NCI-H1436 treated with DMSO at 0.1 percent for 48 hours (cell line): ENCODE data around the gene DNAJC15.
A peak's percentile ranks its signal among the peaks of the same experiment; 100 is the strongest.

ENCODE experiments used
- DNase-seq: peaks from one replicate; lab custom pipeline; 2025; lab: John Stamatoyannopoulos, UW

The DNAJC15 gene

GRCh38 chr13:43127827-43128226 lies 104.4 kb downstream of the DNAJC15 start:
- no peak for DNase-seq

- DNase-seq, result no peak
Observed at GRCh38 chr13:43128504-43128961, 105.1 kb downstream of the DNAJC15 start.

- no peak for DNase-seq
Observed at GRCh38 chr13:43129066-43129465, 105.7 kb downstream of the DNAJC15 start.

- no peak for DNase-seq
Observed at GRCh38 chr13:43129511-43130110, 106.2 kb downstream of the DNAJC15 start.

GRCh38 chr13:43132257-43132656 lies 108.9 kb downstream of the DNAJC15 start:
- DNase-seq, result peak; percentile 8

- DNase-seq, result peak; percentile 65
Observed at GRCh38 chr13:43132911-43133310, 109.5 kb downstream of the DNAJC15 start.

GRCh38 chr13:43133792-43134191 lies 110.4 kb downstream of the DNAJC15 start:
- DNase-seq, result no peak

- DNase-seq, result no peak
Observed at GRCh38 chr13:43134868-43135267, 111.5 kb downstream of the DNAJC15 start.

- DNase-seq, result no peak
Observed at GRCh38 chr13:43135516-43135915, 112.1 kb downstream of the DNAJC15 start.

GRCh38 chr13:43136920-43137575 lies 113.7 kb downstream of the DNAJC15 start:
- DNase-seq, result no peak

- DNase-seq, result no peak
Observed at GRCh38 chr13:43139211-43139610, 115.8 kb downstream of the DNAJC15 start.

- no peak for DNase-seq
Observed at GRCh38 chr13:43139921-43140320, 116.5 kb downstream of the DNAJC15 start.

GRCh38 chr13:43140985-43141384 lies 117.6 kb downstream of the DNAJC15 start:
- DNase-seq, result no peak

- DNase-seq, result no peak
Observed at GRCh38 chr13:43141685-43142084, 118.3 kb downstream of the DNAJC15 start.

- DNase-seq, result no peak
Observed at GRCh38 chr13:43143591-43143990, 120.2 kb downstream of the DNAJC15 start.

GRCh38 chr13:43145534-43146196 lies 122.3 kb downstream of the DNAJC15 start:
- no peak for DNase-seq

GRCh38 chr13:43146400-43146799 lies 123.0 kb downstream of the DNAJC15 start:
- no peak for DNase-seq

GRCh38 chr13:43150369-43151207 lies 127.2 kb downstream of the DNAJC15 start:
- no peak for DNase-seq

- no peak for DNase-seq
Observed at GRCh38 chr13:43153436-43154090, 130.2 kb downstream of the DNAJC15 start.

- no peak for DNase-seq
Observed at GRCh38 chr13:43154156-43154651, 130.8 kb downstream of the DNAJC15 start.

GRCh38 chr13:43154839-43155238 lies 131.5 kb downstream of the DNAJC15 start:
- no peak for DNase-seq

GRCh38 chr13:43156916-43157315 lies 133.5 kb downstream of the DNAJC15 start:
- no peak for DNase-seq
